Liver (tissue), 9 donors: ENCODE measurements around the gene HSPA9. TPM values are rescaled to one million over a fixed set of nuclear protein-coding genes. Genes with fewer than 3 reads are reported as not detected.

Experiments
- DNase-seq: peaks from one replicate; pipeline ENCODE4 v3.0.0-alpha.2; 2017; ENCODE audit warnings: low spot score
- H3K27ac ChIP-seq, 2 donors: one replicate each; pipeline ENCODE4 v1.7.0; 2013; ENCODE audit warnings: inconsistent platforms in 2 of 2, low read length in 2 of 2, control low read depth in 1 of 2, low read depth in 1 of 2, mild to moderate bottlenecking in 1 of 2
- H3K27me3 ChIP-seq, 4 donors: one replicate each; pipeline versions ENCODE4 v1.6.1 to v1.7.0; 2013; ENCODE audit warnings: low read length in 3 of 4, inconsistent platforms in 1 of 4, mild to moderate bottlenecking in 1 of 4, moderate library complexity in 1 of 4; ENCODE audit not compliant: control insufficient read depth in 4 of 4, insufficient read depth in 4 of 4
- H3K36me3 ChIP-seq, 4 donors: one replicate each; pipeline versions ENCODE4 v1.6.1 to v1.7.0; 2013; ENCODE audit warnings: low read length in 3 of 4, mild to moderate bottlenecking in 3 of 4, low read depth in 1 of 4, moderate library complexity in 1 of 4; ENCODE audit not compliant: control insufficient read depth in 4 of 4, insufficient read depth in 3 of 4
- H3K4me1 ChIP-seq, 4 donors: one replicate each; pipeline versions ENCODE4 v1.6.1 to v1.7.0; 2013; ENCODE audit warnings: low read length in 3 of 4, mild to moderate bottlenecking in 3 of 4, moderate library complexity in 1 of 4; ENCODE audit not compliant: control insufficient read depth in 4 of 4, insufficient read depth in 4 of 4
- H3K4me3 ChIP-seq, 3 donors: one replicate each; pipeline versions ENCODE4 v1.6.1 to v1.7.0; 2013; ENCODE audit warnings: low read length in 3 of 3, control low read depth in 1 of 3, low read depth in 1 of 3, mild to moderate bottlenecking in 1 of 3
- H3K9ac ChIP-seq, 2 donors: one replicate each; pipeline ENCODE4 v1.7.0; 2013; ENCODE audit warnings: low read length in 2 of 2, mild to moderate bottlenecking in 2 of 2, moderate library complexity in 2 of 2, control low read depth in 1 of 2, low read depth in 1 of 2
- H3K9me3 ChIP-seq, 4 donors: one replicate each; pipeline versions ENCODE4 v1.6.1 to v1.7.0; 2013; ENCODE audit warnings: low read length in 3 of 4; ENCODE audit not compliant: control insufficient read depth in 4 of 4
- EGR1 ChIP-seq, 2 donors: IDR thresholded peaks; 2 replicates each; pipeline ENCODE4 v1.6.1; 2016 to 2018; ENCODE audit warnings: antibody characterized with exemption in 2 of 2, low read depth in 2 of 2
- FOXA1 ChIP-seq: IDR thresholded peaks from 2 replicates; pipeline ENCODE4 v1.6.1; 2016; ENCODE audit warnings: antibody characterized with exemption
- FOXA2 ChIP-seq: IDR thresholded peaks from 2 replicates; pipeline ENCODE4 v1.6.1; 2016; ENCODE audit warnings: antibody characterized with exemption
- GABPA ChIP-seq, 2 donors: IDR thresholded peaks in 1 of 2; conservative IDR thresholded peaks in 1 of 2; 2 replicates each; pipeline ENCODE4 v1.6.1; 2016; ENCODE audit warnings: antibody characterized with exemption in 2 of 2, mild to moderate bottlenecking in 1 of 2, moderate library complexity in 1 of 2
- HNF4A ChIP-seq, 2 donors: conservative IDR thresholded peaks; 2 replicates each; pipeline ENCODE4 v1.6.1; 2016; ENCODE audit warnings: antibody characterized with exemption in 2 of 2, mild to moderate bottlenecking in 2 of 2
- HNF4G ChIP-seq: IDR thresholded peaks from 2 replicates; pipeline ENCODE4 v1.6.1; 2016; ENCODE audit warnings: antibody characterized with exemption
- JUND ChIP-seq, 2 donors: IDR thresholded peaks; 2 replicates each; pipeline ENCODE4 v1.6.1; 2016; ENCODE audit warnings: antibody characterized with exemption in 2 of 2
- NR2F2 ChIP-seq: IDR thresholded peaks from 2 replicates; pipeline ENCODE4 v1.6.1; 2016; ENCODE audit warnings: antibody characterized with exemption
- RAD21 ChIP-seq, 2 donors: IDR thresholded peaks; 2 replicates each; pipeline ENCODE4 v1.6.1; 2016; ENCODE audit warnings: antibody characterized with exemption in 2 of 2, mild to moderate bottlenecking in 2 of 2
- RXRA ChIP-seq, 2 donors: IDR thresholded peaks; 2 replicates each; pipeline ENCODE4 v1.6.1; 2017 to 2018; ENCODE audit warnings: antibody characterized with exemption in 2 of 2, mild to moderate bottlenecking in 1 of 2
- SP1 ChIP-seq: IDR thresholded peaks from 2 replicates; pipeline ENCODE4 v1.6.1; 2018; ENCODE audit warnings: antibody characterized with exemption, mild to moderate bottlenecking
- TAF1 ChIP-seq: conservative IDR thresholded peaks from 2 replicates; pipeline ENCODE4 v1.6.1; 2016; ENCODE audit warnings: antibody characterized with exemption, mild to moderate bottlenecking
- YY1 ChIP-seq: IDR thresholded peaks from 2 replicates; pipeline ENCODE4 v1.6.1; 2016; ENCODE audit warnings: antibody characterized with exemption, mild to moderate bottlenecking
- ZBTB33 ChIP-seq: IDR thresholded peaks from 2 replicates; pipeline ENCODE4 v1.6.1; 2016; ENCODE audit warnings: antibody characterized with exemption
- WGBS: extraction: QIAGEN DNeasy Blood & Tissue Kit; methylation state at CpG from one replicate; pipeline ENCODE4 v1.1.7; 2013; 5-methylcytosine and 5-hydroxymethylcytosine counted together
- polyA plus RNA-seq, 2 donors: library from polyadenylated mRNA; stranded (reverse) in 1 of 2; unstranded in 1 of 2; fragments of 200-250 nt in 1 of 2; fragments of >200 nt in 1 of 2; fragmentation: Nextera tagmentation in 1 of 2; extraction: Ambion mirVana in 1 of 2; gene quantifications; one replicate each; pipeline versions ENCODE4 v1.2.1 to v1.2.3, GENCODE V29; 2013 to 2015
- total RNA-seq, 2 donors: library from RNA; depleted of rRNA; stranded (reverse); fragments of >200 nt; gene quantifications; one replicate each; pipeline ENCODE4 v1.2.3, GENCODE V29; 2014
- TF ChIP-seq, protein P1 (sequence below): fragments of 150-350 bp; IDR thresholded peaks from 2 replicates; pipeline ENCODE4 v1.5.1; 2017; ENCODE audit warnings: improper control_type of control experiment, low read depth, low read length; ENCODE audit not compliant: missing input control
- TF ChIP-seq, protein P2 (sequence below): IDR thresholded peaks from 2 replicates; pipeline ENCODE4 v1.6.1; 2016; ENCODE audit warnings: antibody characterized with exemption, mild to moderate bottlenecking
- TF ChIP-seq, protein P3 (sequence below): IDR thresholded peaks from 2 replicates; pipeline ENCODE4 v1.6.1; 2016; ENCODE audit warnings: antibody characterized with exemption
- TF ChIP-seq, protein P4 (sequence below): IDR thresholded peaks from 2 replicates; pipeline ENCODE4 v1.6.1; 2016; ENCODE audit warnings: antibody characterized with exemption
- donor health status: healthy.
- donor health status: healthy.
- donor health status: healthy.
- donor health status: healthy.
- donor health status: healthy.

HSPA9 gene
- total and polyA plus RNA-seq, 4 donors = 221 to 378 (median 238) TPM

DNA sequence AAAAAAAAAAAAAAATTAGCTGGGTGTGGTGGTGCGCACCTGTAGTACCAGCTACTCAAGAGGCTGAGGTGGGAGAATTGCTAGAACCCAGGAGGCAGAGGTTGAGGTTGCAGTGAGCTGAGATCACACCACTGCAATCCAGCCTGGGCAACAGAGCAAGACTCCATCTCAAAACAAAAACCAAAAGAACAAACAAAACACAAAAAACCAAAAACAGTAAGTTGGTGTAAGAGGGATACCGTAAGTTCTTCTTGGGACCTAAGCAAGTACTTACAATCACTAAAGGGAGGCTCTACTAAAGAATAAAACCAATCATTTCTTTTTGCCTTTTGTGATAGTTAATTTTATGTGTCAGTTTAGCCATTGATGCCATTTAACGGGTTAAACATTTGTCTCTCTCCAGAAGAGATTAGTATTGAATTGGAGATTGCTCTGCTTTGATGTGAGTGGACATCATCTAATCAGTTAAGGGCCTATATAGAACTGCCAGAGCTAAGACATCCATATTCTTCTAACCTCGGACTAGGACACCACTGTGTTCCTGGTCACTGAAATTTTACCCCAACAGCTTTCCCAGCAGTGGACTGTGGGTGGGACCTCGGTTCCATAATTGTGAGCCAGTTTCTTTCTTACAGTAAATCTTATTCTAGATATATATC is 21.6 kb downstream of the HSPA9 start:
- Histone ChIP-seq H3K4me3 (no peak overlapping the region), H3K9me3 (no peaks in the 10 kb centered on the region), H3K4me1 (peaks cover 0 to 7% (median 3%) of the 10 kb centered on the region in 4 donors), H3K9ac (no peak overlapping the region), H3K27ac (no peak overlapping the region), H3K36me3 (peaks cover 14 to 51% (median 45%) of the 10 kb centered on the region in 4 donors), H3K27me3 (no peaks in the 10 kb centered on the region)
- no peak for TF ChIP-seq FOXA1
- TF ChIP-seq HNF4G = no peak
- TF ChIP-seq RXRA (IDR thresholded peaks at IDR 0.05) = no peak
- no peak for TF ChIP-seq FOXA2
- TF ChIP-seq EGR1 (IDR thresholded peaks at IDR 0.05; ENCODE audit: low read depth in 2 of 2) = no peak
- TF ChIP-seq, protein P1, sequence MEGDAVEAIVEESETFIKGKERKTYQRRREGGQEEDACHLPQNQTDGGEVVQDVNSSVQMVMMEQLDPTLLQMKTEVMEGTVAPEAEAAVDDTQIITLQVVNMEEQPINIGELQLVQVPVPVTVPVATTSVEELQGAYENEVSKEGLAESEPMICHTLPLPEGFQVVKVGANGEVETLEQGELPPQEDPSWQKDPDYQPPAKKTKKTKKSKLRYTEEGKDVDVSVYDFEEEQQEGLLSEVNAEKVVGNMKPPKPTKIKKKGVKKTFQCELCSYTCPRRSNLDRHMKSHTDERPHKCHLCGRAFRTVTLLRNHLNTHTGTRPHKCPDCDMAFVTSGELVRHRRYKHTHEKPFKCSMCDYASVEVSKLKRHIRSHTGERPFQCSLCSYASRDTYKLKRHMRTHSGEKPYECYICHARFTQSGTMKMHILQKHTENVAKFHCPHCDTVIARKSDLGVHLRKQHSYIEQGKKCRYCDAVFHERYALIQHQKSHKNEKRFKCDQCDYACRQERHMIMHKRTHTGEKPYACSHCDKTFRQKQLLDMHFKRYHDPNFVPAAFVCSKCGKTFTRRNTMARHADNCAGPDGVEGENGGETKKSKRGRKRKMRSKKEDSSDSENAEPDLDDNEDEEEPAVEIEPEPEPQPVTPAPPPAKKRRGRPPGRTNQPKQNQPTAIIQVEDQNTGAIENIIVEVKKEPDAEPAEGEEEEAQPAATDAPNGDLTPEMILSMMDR = no peak
- TF ChIP-seq JUND (IDR thresholded peaks at IDR 0.05) = no peak
- TF ChIP-seq SP1 = no peak
- no peak for TF ChIP-seq NR2F2
- no peak for TF ChIP-seq GABPA (IDR thresholded peaks at IDR 0.05 in 1 of 2, conservative IDR thresholded peaks at IDR 0.05 in 1 of 2)
- TF ChIP-seq, protein P2, sequence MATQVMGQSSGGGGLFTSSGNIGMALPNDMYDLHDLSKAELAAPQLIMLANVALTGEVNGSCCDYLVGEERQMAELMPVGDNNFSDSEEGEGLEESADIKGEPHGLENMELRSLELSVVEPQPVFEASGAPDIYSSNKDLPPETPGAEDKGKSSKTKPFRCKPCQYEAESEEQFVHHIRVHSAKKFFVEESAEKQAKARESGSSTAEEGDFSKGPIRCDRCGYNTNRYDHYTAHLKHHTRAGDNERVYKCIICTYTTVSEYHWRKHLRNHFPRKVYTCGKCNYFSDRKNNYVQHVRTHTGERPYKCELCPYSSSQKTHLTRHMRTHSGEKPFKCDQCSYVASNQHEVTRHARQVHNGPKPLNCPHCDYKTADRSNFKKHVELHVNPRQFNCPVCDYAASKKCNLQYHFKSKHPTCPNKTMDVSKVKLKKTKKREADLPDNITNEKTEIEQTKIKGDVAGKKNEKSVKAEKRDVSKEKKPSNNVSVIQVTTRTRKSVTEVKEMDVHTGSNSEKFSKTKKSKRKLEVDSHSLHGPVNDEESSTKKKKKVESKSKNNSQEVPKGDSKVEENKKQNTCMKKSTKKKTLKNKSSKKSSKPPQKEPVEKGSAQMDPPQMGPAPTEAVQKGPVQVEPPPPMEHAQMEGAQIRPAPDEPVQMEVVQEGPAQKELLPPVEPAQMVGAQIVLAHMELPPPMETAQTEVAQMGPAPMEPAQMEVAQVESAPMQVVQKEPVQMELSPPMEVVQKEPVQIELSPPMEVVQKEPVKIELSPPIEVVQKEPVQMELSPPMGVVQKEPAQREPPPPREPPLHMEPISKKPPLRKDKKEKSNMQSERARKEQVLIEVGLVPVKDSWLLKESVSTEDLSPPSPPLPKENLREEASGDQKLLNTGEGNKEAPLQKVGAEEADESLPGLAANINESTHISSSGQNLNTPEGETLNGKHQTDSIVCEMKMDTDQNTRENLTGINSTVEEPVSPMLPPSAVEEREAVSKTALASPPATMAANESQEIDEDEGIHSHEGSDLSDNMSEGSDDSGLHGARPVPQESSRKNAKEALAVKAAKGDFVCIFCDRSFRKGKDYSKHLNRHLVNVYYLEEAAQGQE = no peak
- TF ChIP-seq RAD21 (IDR thresholded peaks at IDR 0.05) = no peak
- TF ChIP-seq, protein P3, sequence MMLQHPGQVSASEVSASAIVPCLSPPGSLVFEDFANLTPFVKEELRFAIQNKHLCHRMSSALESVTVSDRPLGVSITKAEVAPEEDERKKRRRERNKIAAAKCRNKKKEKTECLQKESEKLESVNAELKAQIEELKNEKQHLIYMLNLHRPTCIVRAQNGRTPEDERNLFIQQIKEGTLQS = no peak
- no peak for TF ChIP-seq ZBTB33
- no peak for TF ChIP-seq YY1
- TF ChIP-seq HNF4A (conservative IDR thresholded peaks at IDR 0.05) = no peak
- TF ChIP-seq TAF1 = no peak
- TF ChIP-seq, protein P4, sequence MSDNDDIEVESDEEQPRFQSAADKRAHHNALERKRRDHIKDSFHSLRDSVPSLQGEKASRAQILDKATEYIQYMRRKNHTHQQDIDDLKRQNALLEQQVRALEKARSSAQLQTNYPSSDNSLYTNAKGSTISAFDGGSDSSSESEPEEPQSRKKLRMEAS = no peak
- DNase-seq = no peak
- 95% methylated on average over 5 of the region's 5 CpGs for WGBS
